HepG2 (cell line): Measurements from ENCODE around the gene ANKHD1. TPM values are rescaled to one million over a fixed set of nuclear protein-coding genes. Genes with fewer than 3 reads are reported as not detected.
A peak's percentile ranks its signal among the peaks of the same experiment; 100 is the strongest.

ENCODE experiments used
- ARID3A ChIP-seq: IDR thresholded peaks from 2 replicates; pipeline ENCODE4 v1.6.1; 2012; ENCODE audit warnings: low read depth, low read length, improper control_type of control experiment
- CAMTA2 ChIP-seq: sonication (generic); formaldehyde crosslinking; IDR thresholded peaks from 2 replicates; pipeline ENCODE4 v1.4.0; 2020; ENCODE audit warnings: mild to moderate bottlenecking, missing genetic modification reagents, borderline replicate concordance
- ELF3 ChIP-seq: IDR thresholded peaks from 2 replicates; pipeline ENCODE4 v1.6.1; 2016; ENCODE audit warnings: missing genetic modification reagents, missing compliant biosample characterization
- KAT8 ChIP-seq: IDR thresholded peaks from 2 replicates; pipeline ENCODE4 v1.6.1; 2016; ENCODE audit warnings: missing genetic modification reagents, missing compliant biosample characterization
- KDM6A ChIP-seq: IDR thresholded peaks from 2 replicates; pipeline ENCODE4 v1.6.1; 2016; ENCODE audit warnings: low read depth
- KLF9 ChIP-seq: IDR thresholded peaks from 2 replicates; pipeline ENCODE4 v1.6.1; 2016; ENCODE audit warnings: low read depth
- MIXL1 ChIP-seq: IDR thresholded peaks from 2 replicates; pipeline ENCODE4 v1.6.1; 2016
- RFXANK ChIP-seq: IDR thresholded peaks from 2 replicates; pipeline ENCODE4 v1.6.1; 2016
- RXRA ChIP-seq: sonication (generic); formaldehyde crosslinking; IDR thresholded peaks from 2 replicates; pipeline ENCODE4 v1.5.1; 2020; ENCODE audit warnings: missing genetic modification reagents
- SMAD1 ChIP-seq: sonication (generic); formaldehyde crosslinking; IDR thresholded peaks from 2 replicates; pipeline ENCODE4 v1.4.0; 2020; ENCODE audit warnings: missing genetic modification reagents, low read depth, mild to moderate bottlenecking, borderline replicate concordance
- SMARCC2 ChIP-seq: fragments of 450-650 bp; IDR thresholded peaks from 2 replicates; pipeline ENCODE4 v1.6.1; 2017; ENCODE audit warnings: antibody characterized with exemption, mild to moderate bottlenecking
- SSRP1 ChIP-seq: IDR thresholded peaks from 2 replicates; pipeline ENCODE4 v1.6.1; 2016; ENCODE audit warnings: control low read depth
- TEAD2 ChIP-seq: sonication (generic); formaldehyde crosslinking; IDR thresholded peaks from 2 replicates; pipeline ENCODE4 v1.9.0; 2021; ENCODE audit warnings: missing genetic modification reagents
- TGIF2 ChIP-seq: IDR thresholded peaks from 2 replicates; pipeline ENCODE4 v1.6.1; 2016; ENCODE audit warnings: control low read depth, missing compliant biosample characterization
- THAP8 ChIP-seq: sonication (generic); formaldehyde crosslinking; IDR thresholded peaks from 2 replicates; pipeline ENCODE4 v1.5.1; 2020; ENCODE audit warnings: missing genetic modification reagents, mild to moderate bottlenecking, borderline replicate concordance
- ZBTB8A ChIP-seq: sonication (generic); formaldehyde crosslinking; IDR thresholded peaks from 2 replicates; pipeline ENCODE4 v1.4.0; 2020; ENCODE audit warnings: mild to moderate bottlenecking, low read depth, missing genetic modification reagents, borderline replicate concordance
- ZMYM3 ChIP-seq: sonication (generic); formaldehyde crosslinking; IDR thresholded peaks from 2 replicates; pipeline ENCODE4 v1.5.1; 2020; ENCODE audit warnings: mild to moderate bottlenecking, missing genetic modification reagents
- ZNF230 ChIP-seq: sonication (generic); formaldehyde crosslinking; IDR thresholded peaks from 2 replicates; pipeline ENCODE4 v1.4.0; 2020; ENCODE audit warnings: mild to moderate bottlenecking, missing genetic modification reagents
- ZNF24 ChIP-seq: fragments of 450-650 bp; IDR thresholded peaks from 2 replicates; pipeline ENCODE4 v1.6.1; 2017; ENCODE audit warnings: antibody characterized with exemption, mild to moderate bottlenecking
- ZNF34 ChIP-seq: sonication (generic); formaldehyde crosslinking; IDR thresholded peaks from 2 replicates; pipeline ENCODE4 v1.4.0; 2020; ENCODE audit warnings: mild to moderate bottlenecking, missing genetic modification reagents, borderline replicate concordance
- ZNF383 ChIP-seq: sonication (generic); formaldehyde crosslinking; IDR thresholded peaks from 2 replicates; pipeline ENCODE4 v1.4.0; 2020; ENCODE audit warnings: missing genetic modification reagents, mild to moderate bottlenecking, borderline replicate concordance
- ZNF660 ChIP-seq: sonication (generic); formaldehyde crosslinking; IDR thresholded peaks from 2 replicates; pipeline ENCODE4 v1.5.1; 2020; ENCODE audit warnings: mild to moderate bottlenecking, low read depth, missing genetic modification reagents, borderline replicate concordance
- ZNF704 ChIP-seq: sonication (generic); formaldehyde crosslinking; IDR thresholded peaks from 2 replicates; pipeline ENCODE4 v1.8.1; 2023; ENCODE audit warnings: mild to moderate bottlenecking, inconsistent platforms, moderate library complexity, missing genetic modification reagents, borderline replicate concordance
- polyA plus RNA-seq, 8 experiments: library from polyadenylated mRNA; depleted of rRNA in 3 of 8; stranded (reverse) in 7 of 8; unstranded in 1 of 8; fragments of >200 nt; fragmentation: Illumina TruSeq in 4 of 8; extraction: Trizol in 4 of 8; gene quantifications; 2 replicates each; pipeline versions ENCODE4 v1.2.1 to v1.2.3, GENCODE V29; 2011 to 2016; ENCODE audit warnings: low read depth in 4 of 8, missing spikeins in 1 of 8, mixed read lengths in 1 of 8; ENCODE audit not compliant: insufficient read depth in 1 of 8
- total RNA-seq, 5 experiments: library from RNA; depleted of rRNA; stranded (reverse); fragments of >200 nt; fragmentation: Illumina TruSeq; extraction: Trizol; gene quantifications; 2 replicates each; pipeline ENCODE4 v1.2.3, GENCODE V29; 2016; ENCODE audit warnings: low read depth in 1 of 5
- TF ChIP-seq, protein P1 (sequence below): sonication (generic); formaldehyde crosslinking; IDR thresholded peaks from 2 replicates; pipeline ENCODE4 v1.4.0; 2020; ENCODE audit warnings: missing genetic modification reagents
- TF ChIP-seq, protein P2 (sequence below): IDR thresholded peaks from 2 replicates; pipeline ENCODE4 v1.6.1; 2018; ENCODE audit warnings: missing genetic modification reagents, mild to moderate bottlenecking, missing compliant biosample characterization

ANKHD1 gene
- total and polyA plus RNA-seq, 2 of the 13 experiments (the other 11 are each of a cell fraction or from before 2014, with no cell fraction given), result 69.9 to 82.0 TPM

DNA sequence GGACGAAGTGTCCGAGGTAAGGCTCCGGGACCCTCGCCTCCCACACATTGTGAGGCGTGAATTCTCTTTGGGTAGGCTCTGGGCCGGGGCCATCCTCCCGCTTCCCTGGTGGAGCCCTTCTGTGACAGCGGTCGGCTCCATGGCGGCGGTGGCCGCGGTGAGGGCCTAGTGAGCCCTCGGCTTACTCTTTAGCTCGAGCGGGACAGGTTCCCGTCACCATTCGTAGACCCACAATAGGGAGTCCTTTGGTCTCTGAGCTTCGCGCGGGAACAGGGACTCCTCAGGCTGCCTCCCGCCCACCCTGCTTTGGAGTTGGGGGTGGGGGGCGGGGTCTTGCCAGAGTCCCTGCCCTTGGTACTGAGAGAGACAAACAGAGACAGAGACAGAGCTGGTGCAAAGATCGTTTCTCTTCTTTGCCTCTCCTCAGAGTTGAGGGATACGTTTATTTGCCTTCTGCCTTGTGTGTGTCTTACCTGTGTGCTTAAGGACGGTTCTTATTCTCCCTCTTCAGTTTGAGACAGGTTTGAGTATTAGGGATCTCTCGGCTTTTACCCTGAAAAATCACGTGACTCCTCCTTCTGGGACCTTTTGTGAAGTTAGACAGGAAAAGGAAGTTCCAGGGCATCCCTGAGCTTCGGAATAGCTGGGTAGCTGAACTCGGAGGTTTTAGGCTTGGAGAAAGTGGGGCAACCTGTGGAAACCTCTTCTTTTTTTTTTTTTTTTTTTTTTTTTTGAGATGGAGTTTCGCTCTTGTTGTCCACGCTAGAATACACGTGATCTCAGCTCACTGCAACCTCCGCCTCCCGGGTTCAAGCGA, 833 bp downstream of the ANKHD1 start (continued):
- no peak for TF ChIP-seq RFXANK
- TF ChIP-seq TGIF2 (CRISPR knock-in tag), result no peak
- TF ChIP-seq SMARCC2, result no peak
- TF ChIP-seq, protein P1, sequence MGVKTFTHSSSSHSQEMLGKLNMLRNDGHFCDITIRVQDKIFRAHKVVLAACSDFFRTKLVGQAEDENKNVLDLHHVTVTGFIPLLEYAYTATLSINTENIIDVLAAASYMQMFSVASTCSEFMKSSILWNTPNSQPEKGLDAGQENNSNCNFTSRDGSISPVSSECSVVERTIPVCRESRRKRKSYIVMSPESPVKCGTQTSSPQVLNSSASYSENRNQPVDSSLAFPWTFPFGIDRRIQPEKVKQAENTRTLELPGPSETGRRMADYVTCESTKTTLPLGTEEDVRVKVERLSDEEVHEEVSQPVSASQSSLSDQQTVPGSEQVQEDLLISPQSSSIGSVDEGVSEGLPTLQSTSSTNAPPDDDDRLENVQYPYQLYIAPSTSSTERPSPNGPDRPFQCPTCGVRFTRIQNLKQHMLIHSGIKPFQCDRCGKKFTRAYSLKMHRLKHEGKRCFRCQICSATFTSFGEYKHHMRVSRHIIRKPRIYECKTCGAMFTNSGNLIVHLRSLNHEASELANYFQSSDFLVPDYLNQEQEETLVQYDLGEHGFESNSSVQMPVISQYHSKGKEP, result no peak
- TF ChIP-seq KDM6A (CRISPR knock-in tag), result no peak
- TF ChIP-seq SMAD1 (CRISPR knock-in tag), result no peak
- peak; percentile 63; the same call in 1 of the 2 replicates for TF ChIP-seq MIXL1
- TF ChIP-seq CAMTA2, result no peak
- TF ChIP-seq ZNF660, result no peak
- TF ChIP-seq ARID3A, result no peak
- no peak; the same call in 1 of the 2 replicates for TF ChIP-seq ZNF230 (CRISPR knock-in tag)
- 0 out of 2 replicates have a peak, but pooled peaks have one; percentile 33 for TF ChIP-seq ELF3 (CRISPR knock-in tag)
- no peak for TF ChIP-seq ZNF24
- peak; percentile 59; the same call in 1 of the 2 replicates for TF ChIP-seq KAT8 (CRISPR knock-in tag)
- peak; percentile 15; the same call in 1 of the 2 replicates for TF ChIP-seq RXRA (CRISPR knock-in tag)
- TF ChIP-seq ZNF704, result no peak
- TF ChIP-seq KLF9 (CRISPR knock-in tag), result peak; percentile 74; the same call in 1 of the 2 replicates
- no peak for TF ChIP-seq SSRP1 (CRISPR knock-in tag)
- TF ChIP-seq ZBTB8A (CRISPR knock-in tag), result no peak
- TF ChIP-seq, protein P2, sequence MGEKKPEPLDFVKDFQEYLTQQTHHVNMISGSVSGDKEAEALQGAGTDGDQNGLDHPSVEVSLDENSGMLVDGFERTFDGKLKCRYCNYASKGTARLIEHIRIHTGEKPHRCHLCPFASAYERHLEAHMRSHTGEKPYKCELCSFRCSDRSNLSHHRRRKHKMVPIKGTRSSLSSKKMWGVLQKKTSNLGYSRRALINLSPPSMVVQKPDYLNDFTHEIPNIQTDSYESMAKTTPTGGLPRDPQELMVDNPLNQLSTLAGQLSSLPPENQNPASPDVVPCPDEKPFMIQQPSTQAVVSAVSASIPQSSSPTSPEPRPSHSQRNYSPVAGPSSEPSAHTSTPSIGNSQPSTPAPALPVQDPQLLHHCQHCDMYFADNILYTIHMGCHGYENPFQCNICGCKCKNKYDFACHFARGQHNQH, result no peak
- TF ChIP-seq ZNF383 (CRISPR knock-in tag), result no peak
- TF ChIP-seq THAP8 (CRISPR knock-in tag), result 0 out of 2 replicates have a peak, but pooled peaks have one; percentile 77
- TF ChIP-seq ZMYM3, result 0 out of 2 replicates have a peak, but pooled peaks have one; percentile 20
- TF ChIP-seq TEAD2 (CRISPR knock-in tag), result no peak
- 0 out of 2 replicates have a peak, but pooled peaks have one; percentile 44 for TF ChIP-seq ZNF34 (CRISPR knock-in tag)
